H54 (cell line): ENCODE measurements around the gene MCM3AP.

ENCODE experiments used
- DNase-seq: peaks from one replicate; pipeline ENCODE4 v3.0.0; 2011; ENCODE audit warnings: low spot score, mixed read lengths; ENCODE audit not compliant: insufficient read length
- FAIRE-seq: peaks from 3 replicates; lab custom pipeline; 2011; peaks lifted over from hg19 to GRCh38; lab: Jason Lieb, UNC
- POLR2A ChIP-seq: IDR thresholded peaks from 2 replicates; pipeline ENCODE4 v1.6.1; 2011; ENCODE audit warnings: low read depth, mild to moderate bottlenecking, low read length

Gene MCM3AP

GRCh38 chr21:46185716-46186115 is 99.7 kb downstream of the MCM3AP start:
- TF ChIP-seq POLR2A: no peak
- DNase-seq: no peak
- no peak for FAIRE-seq
